Neuronal stem cell (in vitro differentiated cells): ENCODE results near the gene ALAD.

Source experiments
- DNase-seq: peaks from one replicate; pipeline ENCODE4 v3.0.0-alpha.2; 2013; ENCODE audit warnings: low spot score
- H2AFZ ChIP-seq: one replicate; pipeline ENCODE4 v1.6.1; 2013; ENCODE audit warnings: mild to moderate bottlenecking, low read length, inconsistent platforms
- H2AK5ac ChIP-seq: 2 replicates; pipeline ENCODE4 v1.6.1; 2013; ENCODE audit warnings: low read depth, mild to moderate bottlenecking, inconsistent platforms, low read length, moderate library complexity, mixed read lengths
- H2BK120ac ChIP-seq: 2 replicates; pipeline ENCODE4 v1.6.1; 2013; ENCODE audit warnings: low read depth, mild to moderate bottlenecking, inconsistent platforms, low read length, moderate library complexity, mixed read lengths
- H2BK12ac ChIP-seq: one replicate; pipeline ENCODE4 v1.6.1; 2013; ENCODE audit warnings: low read length, inconsistent platforms
- H2BK15ac ChIP-seq: 2 replicates; pipeline ENCODE4 v1.6.1; 2013; ENCODE audit warnings: mild to moderate bottlenecking, low read length, inconsistent platforms, mixed read lengths
- H2BK5ac ChIP-seq: one replicate; pipeline ENCODE4 v1.6.1; 2013; ENCODE audit warnings: inconsistent platforms, mild to moderate bottlenecking, low read length, moderate library complexity
- H3K14ac ChIP-seq: one replicate; pipeline ENCODE4 v1.6.1; 2013; ENCODE audit warnings: low read length, inconsistent platforms
- H3K18ac ChIP-seq: 2 replicates; pipeline ENCODE4 v1.6.1; 2013; ENCODE audit warnings: low read length, inconsistent platforms
- H3K23ac ChIP-seq: 2 replicates; pipeline ENCODE4 v1.6.1; 2013; ENCODE audit warnings: low read depth, mild to moderate bottlenecking, mixed read lengths, low read length, inconsistent platforms; ENCODE audit not compliant: poor library complexity
- H3K27ac ChIP-seq: replicated peaks from 3 replicates; pipeline ENCODE4 v1.5.1; 2013; ENCODE audit warnings: low read length, inconsistent platforms
- H3K27me3 ChIP-seq, 3 experiments: 2 replicates each; pipeline ENCODE4 v1.6.1; 2013; ENCODE audit warnings: low read length in 3 of 3, mild to moderate bottlenecking in 2 of 3, inconsistent platforms in 1 of 3, low read depth in 1 of 3, mixed read lengths in 1 of 3, moderate library complexity in 1 of 3; ENCODE audit not compliant: control insufficient read depth in 3 of 3, insufficient read depth in 3 of 3
- H3K36me3 ChIP-seq, 2 donors: replicated peaks in 1 of 2; 2 replicates each; pipeline ENCODE4 v1.6.1; 2013; ENCODE audit warnings: low read length in 2 of 2; ENCODE audit not compliant: control insufficient read depth in 2 of 2, insufficient read depth in 2 of 2
- H3K4ac ChIP-seq: 2 replicates; pipeline ENCODE4 v1.6.1; 2013; ENCODE audit warnings: inconsistent platforms, mild to moderate bottlenecking, low read length, moderate library complexity
- H3K4me1 ChIP-seq, 2 donors: 1 replicate in 1 of 2; 2 replicates in 1 of 2; pipeline ENCODE4 v1.6.1; 2013; ENCODE audit warnings: low read length in 2 of 2, low read depth in 1 of 2; ENCODE audit not compliant: control insufficient read depth in 2 of 2, insufficient read depth in 1 of 2
- H3K4me2 ChIP-seq: one replicate; pipeline ENCODE4 v1.6.1; 2013; ENCODE audit warnings: mild to moderate bottlenecking, low read length, inconsistent platforms; ENCODE audit not compliant: insufficient read depth, poor library complexity, severe bottlenecking
- H3K4me3 ChIP-seq, 2 donors: 2 replicates each; pipeline ENCODE4 v1.5.1; 2013; ENCODE audit warnings: low read length in 2 of 2, mild to moderate bottlenecking in 2 of 2, inconsistent platforms in 1 of 2, moderate library complexity in 1 of 2
- H3K79me1 ChIP-seq: one replicate; pipeline ENCODE4 v1.6.1; 2013; ENCODE audit warnings: low read depth, mild to moderate bottlenecking, inconsistent platforms, low read length, moderate library complexity
- H3K9ac ChIP-seq: one replicate; pipeline ENCODE4 v1.6.1; 2013; ENCODE audit warnings: mild to moderate bottlenecking, low read depth, low read length, inconsistent platforms; ENCODE audit not compliant: poor library complexity
- H3K9me3 ChIP-seq, 2 donors: replicated peaks in 1 of 2; 2 replicates each; pipeline versions ENCODE3 to v1.6.1; 2013; ENCODE audit warnings: low read length in 2 of 2, mild to moderate bottlenecking in 2 of 2, inconsistent platforms in 1 of 2, low read depth in 1 of 2, mixed read lengths in 1 of 2, moderate library complexity in 1 of 2; ENCODE audit not compliant: control insufficient read depth in 2 of 2, insufficient read depth in 1 of 2
- H4K8ac ChIP-seq: one replicate; pipeline ENCODE4 v1.6.1; 2013; ENCODE audit warnings: low read depth, mild to moderate bottlenecking, inconsistent platforms, low read length, moderate library complexity
- H4K91ac ChIP-seq: one replicate; pipeline ENCODE4 v1.6.1; 2013; ENCODE audit warnings: low read length, low read depth, mild to moderate bottlenecking, inconsistent platforms; ENCODE audit not compliant: poor library complexity
- WGBS, 2 donors: extraction: QIAGEN DNeasy Blood & Tissue Kit; methylation state at CpG; one replicate each; pipeline ENCODE4 v1.1.7; 2013; ENCODE audit warnings: missing lambda C conversion rate in 2 of 2, mixed read lengths in 1 of 2; ENCODE audit not compliant: insufficient read length in 2 of 2, insufficient replicate concordance in 1 of 2; ENCODE audit errors: extremely low coverage in 2 of 2; 5-methylcytosine and 5-hydroxymethylcytosine counted together

ALAD gene

DNA sequence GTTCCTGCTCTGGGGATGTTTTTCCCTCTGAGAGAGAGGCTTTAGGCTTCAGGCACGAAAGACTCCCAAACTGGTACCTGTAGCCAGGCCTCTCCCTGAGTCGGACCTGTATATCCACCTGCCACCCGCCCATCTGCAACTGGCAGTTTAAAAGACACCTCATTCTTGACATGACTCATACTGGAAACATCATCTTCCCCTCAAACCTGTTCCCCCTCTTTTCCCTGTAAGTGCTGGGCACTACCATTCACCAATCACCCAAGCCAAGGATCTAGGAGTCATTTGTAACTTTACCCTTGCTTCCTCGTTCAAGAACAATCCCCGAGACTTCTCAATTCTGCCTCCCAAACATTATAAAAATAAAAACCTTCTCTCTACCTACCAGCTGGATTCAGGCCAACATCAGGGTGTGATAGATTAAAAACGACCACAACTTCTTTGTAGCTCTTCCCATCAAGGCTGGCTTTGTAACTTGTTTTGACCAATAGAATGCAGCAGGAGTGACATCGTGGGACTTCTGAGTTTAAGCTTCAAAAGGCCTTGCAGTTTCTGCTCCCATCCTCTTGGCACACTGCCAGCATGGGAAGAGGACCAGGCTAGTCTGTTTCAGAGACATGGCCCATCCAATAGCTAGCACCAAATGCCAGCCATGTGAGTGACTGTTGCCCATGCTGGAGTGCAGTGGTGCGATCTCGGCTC, 59.2 kb downstream of the ALAD start:
- Histone ChIP-seq H3K4ac (no peak overlapping the region), H4K8ac (no peak overlapping the region), H2BK120ac (no peak overlapping the region), H3K4me1 (peaks cover 0 to 3% of the 10 kb centered on the region in 2 donors), H3K4me3 (no peak overlapping the region), H3K14ac (no peak overlapping the region), H3K9ac (no peak overlapping the region), H3K23ac (no peak overlapping the region), H4K91ac (no peak overlapping the region), H3K4me2 (no peak overlapping the region), H3K27me3 (peaks cover 0 to 36% (median 1%) of the 10 kb centered on the region in 3 experiments), H3K18ac (no peak overlapping the region), H2BK5ac (no peak overlapping the region), H2AK5ac (no peak overlapping the region), H2BK12ac (no peak overlapping the region), H3K9me3 (no peaks in the 10 kb centered on the region), H3K27ac (no peak overlapping the region), H2BK15ac (no peak overlapping the region), H2AFZ (peak overlapping the region; percentile 42), H3K79me1 (no peaks in the 10 kb centered on the region), H3K36me3 (no peaks in the 10 kb centered on the region)
- DNase-seq, result no peak
- 100% methylated on average over 2 of the region's 9 CpGs; no CpG with 5 or more reads in 1 of the 2 donors for WGBS, 2 donors

DNA sequence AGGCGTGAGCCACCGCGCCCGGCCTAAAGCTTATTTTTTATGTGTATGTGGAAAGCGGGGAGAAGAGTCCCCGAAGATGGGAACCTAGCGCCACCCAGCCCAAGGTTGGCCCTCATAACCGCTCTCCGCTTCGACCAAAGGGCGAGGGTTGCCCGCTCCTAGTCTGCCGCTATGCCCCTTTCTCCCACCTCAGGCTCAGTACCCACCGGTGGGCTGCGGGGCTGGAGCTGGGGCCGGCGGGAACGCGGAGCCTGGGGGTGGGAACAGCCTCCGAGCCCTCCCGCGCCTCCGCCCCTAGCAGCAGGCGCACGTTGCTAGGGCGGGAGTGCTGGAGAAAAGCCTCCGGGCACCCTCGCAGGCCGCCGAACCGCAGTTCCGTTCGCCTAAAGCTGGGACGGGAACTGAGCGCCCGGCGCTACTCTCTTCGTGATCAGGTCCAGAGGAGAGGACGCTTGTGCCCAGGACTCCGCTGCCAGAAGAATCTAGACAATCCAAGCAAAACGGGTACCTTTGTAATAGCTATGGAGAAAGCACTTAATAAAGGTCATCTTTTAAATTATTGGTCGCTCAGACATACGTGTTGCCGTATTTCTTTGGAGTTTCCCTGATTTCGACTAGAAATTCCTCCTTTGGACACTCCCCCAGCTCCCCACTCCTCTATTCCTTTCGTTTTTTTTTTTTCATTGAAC, 60.9 kb downstream of the ALAD start, which contains the start of gene WDR31:
Gene WDR31 (minus strand): TSS at position 265 of the 689 bp plus-strand sequence. CDS start 8,253 bp downstream, outside the sequence.
- H2BK15ac ChIP-seq, result no peak within 1 kb of the TSS
- no peak within 1 kb of the TSS for H2BK120ac ChIP-seq
- H3K79me1 ChIP-seq, result no peaks in the 10 kb centered on the region
- no peaks in the 10 kb centered on the region for H3K36me3 ChIP-seq
- peak within 1 kb of the TSS; percentile 58 for H3K4me2 ChIP-seq
- H2BK5ac ChIP-seq, result no peak within 1 kb of the TSS
- H3K9ac ChIP-seq, result peak within 1 kb of the TSS; percentile 87
- H2AK5ac ChIP-seq, result no peak within 1 kb of the TSS
- H3K4me1 ChIP-seq, result peaks cover 0 to 5% of the 10 kb centered on the region in 2 donors
- H3K23ac ChIP-seq, result peak within 1 kb of the TSS; percentile 75
- peak within 1 kb of the TSS; percentile 72 to 87 for H3K4me3 ChIP-seq
- no peak within 1 kb of the TSS for H4K91ac ChIP-seq
- H3K27ac ChIP-seq, result peak within 1 kb of the TSS; percentile 75
- no peak within 1 kb of the TSS for H3K14ac ChIP-seq
- H2BK12ac ChIP-seq, result no peak within 1 kb of the TSS
- H3K9me3 ChIP-seq, result no peaks in the 10 kb centered on the region
- peaks cover 0 to 21% (median 1%) of the 10 kb centered on the region in 3 experiments for H3K27me3 ChIP-seq
- DNase-seq, result peak; percentile 87
- no peak within 1 kb of the TSS for H4K8ac ChIP-seq
- peak within 1 kb of the TSS; percentile 94 for H2AFZ ChIP-seq
- H3K18ac ChIP-seq, result peak within 1 kb of the TSS; percentile 85
- no peak within 1 kb of the TSS for H3K4ac ChIP-seq
- WGBS, 2 donors, result no CpG with 5 or more reads among the region's 46 CpGs

DNA sequence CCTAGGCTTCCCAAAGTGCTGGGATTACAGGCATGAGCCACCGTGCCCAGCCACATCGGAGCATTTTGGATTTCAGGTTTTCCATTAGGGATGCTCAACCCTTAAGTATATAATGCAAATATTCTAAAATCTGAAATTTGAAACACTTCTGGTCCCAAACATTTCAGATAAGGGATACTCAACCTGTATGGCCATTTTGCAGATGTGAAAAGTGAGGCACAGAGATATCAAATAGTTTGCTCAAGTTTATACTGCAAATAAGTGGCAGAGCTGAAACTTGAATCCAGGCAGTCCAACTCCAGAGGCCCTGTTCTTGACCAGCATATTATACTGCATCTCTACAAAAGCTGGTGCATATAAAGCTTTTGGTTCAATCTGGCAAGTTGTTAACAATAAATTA, 63.4 kb downstream of the ALAD start:
- WGBS, 2 donors, result no CpG with 5 or more reads among the region's 2 CpGs
- H3K4ac ChIP-seq, result no peak overlapping the region
- no peak overlapping the region for H3K27ac ChIP-seq
- H2AK5ac ChIP-seq, result no peak overlapping the region
- H2BK120ac ChIP-seq, result no peak overlapping the region
- H3K4me1 ChIP-seq, result peaks cover 0 to 5% of the 10 kb centered on the region in 2 donors
- no peak overlapping the region for H3K23ac ChIP-seq
- H2BK15ac ChIP-seq, result no peak overlapping the region
- H2BK5ac ChIP-seq, result no peak overlapping the region
- H2BK12ac ChIP-seq, result no peak overlapping the region
- no peak overlapping the region for H3K9ac ChIP-seq
- no peak for DNase-seq
- peaks cover 0 to 7% (median 1%) of the 10 kb centered on the region in 3 experiments for H3K27me3 ChIP-seq
- no peak overlapping the region for H3K4me3 ChIP-seq
- no peaks in the 10 kb centered on the region for H3K9me3 ChIP-seq
- H3K36me3 ChIP-seq, result no peaks in the 10 kb centered on the region
- H3K4me2 ChIP-seq, result no peak overlapping the region
- H2AFZ ChIP-seq, result no peak overlapping the region
- no peak overlapping the region for H4K91ac ChIP-seq
- no peak overlapping the region for H3K18ac ChIP-seq
- H3K14ac ChIP-seq, result no peak overlapping the region
- H3K79me1 ChIP-seq, result no peaks in the 10 kb centered on the region
- H4K8ac ChIP-seq, result no peak overlapping the region
